Measurements from ENCODE around the gene EPO.

- TF ChIP-seq CTCF (IDR thresholded peaks at IDR 0.05) (no peak), EZH2 (IDR thresholded peaks at IDR 0.05; ENCODE audit: borderline replicate concordance, insufficient read depth, low read depth, low read length, poor library complexity, severe bottlenecking) (no peak)
These were observed 45.7 kb upstream of the EPO start for GRCh38 chr7:100674411-100675104.
